RWPE1 (cell line): ENCODE results near the gene TSC22D1.

Experiments
- CTCF ChIA-PET: fragments of 350-600 bp; sonication (Branson Sonifier 250); formaldehyde crosslinking; extraction: SDS; loops from one replicate; lab custom pipeline; 2021; lab: Yijun Ruan, JAX
- POLR2A ChIA-PET: fragments of 400-600 bp; formaldehyde crosslinking; extraction: SDS; loops from one replicate; lab custom pipeline; 2020; ENCODE audit warnings: antibody characterized with exemption; ENCODE audit not compliant: low non-redundant PET; lab: Yijun Ruan, JAX
- DNase-seq: peaks from one replicate; pipeline ENCODE4 v3.0.0; 2012; ENCODE audit warnings: low spot score
- H3K27ac ChIP-seq: fragments of 450-650 bp; 2 replicates; pipeline ENCODE4 v1.5.1; 2017
- CTCF ChIP-seq: fragments of 450-650 bp; conservative IDR thresholded peaks from 2 replicates; pipeline ENCODE4 v1.5.1; 2017; ENCODE audit warnings: low read depth, mild to moderate bottlenecking

Gene TSC22D1

GRCh38 chr13:44414716-44415115 lies 161.4 kb downstream of the TSC22D1 start:
- POLR2A ChIA-PET: no interaction called here
- TF ChIP-seq CTCF: no peak
- CTCF ChIA-PET: no interaction called here
- no peak overlapping the region for H3K27ac ChIP-seq
- no peak for DNase-seq

- POLR2A ChIA-PET: no interaction called here
- no peak for TF ChIP-seq CTCF
- CTCF ChIA-PET: no interaction called here
- DNase-seq: no peak
- no peak overlapping the region for H3K27ac ChIP-seq
Observed at GRCh38 chr13:44413095-44413494, 163.0 kb downstream of the TSC22D1 start.

GRCh38 chr13:44412346-44412935 lies 163.7 kb downstream of the TSC22D1 start:
- no peak for TF ChIP-seq CTCF
- ChIA-PET CTCF (no interaction called here), POLR2A (no interaction called here)
- no peak overlapping the region for H3K27ac ChIP-seq
- DNase-seq: no peak

- CTCF ChIA-PET: no interaction called here
Observed at GRCh38 chr13:44411841-44412240, 164.3 kb downstream of the TSC22D1 start.

GRCh38 chr13:44410328-44410859 lies 165.7 kb downstream of the TSC22D1 start:
- no peak for DNase-seq
- POLR2A ChIA-PET: no interaction called here
- no peak for TF ChIP-seq CTCF
- H3K27ac ChIP-seq: no peak overlapping the region
- CTCF ChIA-PET: no interaction called here

More at GRCh38 chr13:44411841-44412240, 164.3 kb downstream of the TSC22D1 start:
- TF ChIP-seq CTCF: no peak
- no peak overlapping the region for H3K27ac ChIP-seq
- POLR2A ChIA-PET: no interaction called here
- no peak for DNase-seq

GRCh38 chr13:44409595-44409994 lies 166.5 kb downstream of the TSC22D1 start:
- DNase-seq: no peak
- TF ChIP-seq CTCF: no peak
- H3K27ac ChIP-seq: no peak overlapping the region
- ChIA-PET CTCF (no interaction called here), POLR2A (no interaction called here)
